Spleen (tissue), 7 donors: ENCODE results near the gene SPTBN1.

ENCODE experiments used
- CTCF ChIP-seq, 11 experiments: fragments of 200-600 bp in 7 of 11; fragments of 450-650 bp in 4 of 11; sonication (generic) in 4 of 11; IDR thresholded peaks in 8 of 11; conservative IDR thresholded peaks in 3 of 11; 1 replicate in 7 of 11; 2 replicates in 4 of 11; pipeline versions ENCODE4 v1.4.0 to v1.8.0; 2016 to 2021; ENCODE audit warnings: antibody characterized with exemption in 11 of 11, inconsistent platforms in 4 of 11, mild to moderate bottlenecking in 1 of 11
- POLR2AphosphoS5 ChIP-seq, 3 donors: sonication (generic); formaldehyde crosslinking; IDR thresholded peaks; one replicate each; pipeline ENCODE4 v1.5.1; 2017; ENCODE audit warnings: antibody characterized with exemption in 3 of 3
- donor health status: DM: no; HTN: no; CAD: no; lungs with moderate emphysema.
- donor health status: DM: no; HTN: no; CAD: no.
- donor health status: DM: no; HTN: no; CAD: no.

GRCh38 chr2:54672590-54673456 is 216.7 kb downstream of the SPTBN1 start:
- TF ChIP-seq CTCF (IDR thresholded peaks at IDR 0.05 in 8 of 11, conservative IDR thresholded peaks at IDR 0.05 in 3 of 11): no peak
- TF ChIP-seq POLR2AphosphoS5 (IDR thresholded peaks at IDR 0.05): no peak
